Neural progenitor cell (in vitro differentiated cells): ENCODE results near the gene CHCHD10. TPM values are rescaled to one million over a fixed set of nuclear protein-coding genes. Genes with fewer than 3 reads are reported as not detected.

Experiments used
- DNase-seq: peaks from one replicate; pipeline ENCODE4 v3.0.0-alpha.2; 2016; ENCODE audit warnings: low spot score
- H2AFZ ChIP-seq: fragments of 200-600 bp; sonication (generic); replicated peaks from 2 replicates; pipeline ENCODE4 v1.6.1; 2016; ENCODE audit warnings: antibody characterized with exemption
- H3F3A ChIP-seq: fragments of 200-600 bp; sonication (generic); 2 replicates; pipeline ENCODE4 v1.6.1; 2016; ENCODE audit warnings: antibody characterized with exemption, low read depth
- H3K27ac ChIP-seq: fragments of 200-600 bp; sonication (generic); 2 replicates; pipeline ENCODE4 v1.5.1; 2016; ENCODE audit warnings: mild to moderate bottlenecking
- H3K27me3 ChIP-seq: fragments of 200-600 bp; sonication (generic); 2 replicates; pipeline ENCODE4 v1.6.1; 2016; ENCODE audit warnings: mild to moderate bottlenecking, moderate library complexity
- H3K36me3 ChIP-seq: fragments of 200-600 bp; sonication (generic); 2 replicates; pipeline ENCODE4 v1.5.1; 2016
- H3K4me1 ChIP-seq: fragments of 200-600 bp; sonication (generic); 2 replicates; pipeline ENCODE4 v1.6.1; 2016; ENCODE audit warnings: mixed run types
- H3K4me2 ChIP-seq: fragments of 200-600 bp; sonication (generic); 2 replicates; pipeline ENCODE4 v1.6.1; 2016
- H3K4me3 ChIP-seq: fragments of 200-600 bp; sonication (generic); 2 replicates; pipeline ENCODE4 v1.5.1; 2016
- H3K79me2 ChIP-seq: fragments of 200-600 bp; sonication (generic); 2 replicates; pipeline ENCODE4 v1.6.1; 2016; ENCODE audit warnings: low read depth
- H3K9ac ChIP-seq: fragments of 200-600 bp; sonication (generic); 2 replicates; pipeline ENCODE4 v1.6.1; 2016
- H3K9me3 ChIP-seq: fragments of 200-600 bp; sonication (generic); 2 replicates; pipeline ENCODE4 v1.5.1; 2016; ENCODE audit warnings: low read depth
- H4K20me1 ChIP-seq: fragments of 200-600 bp; sonication (generic); 2 replicates; pipeline ENCODE4 v1.6.1; 2016; ENCODE audit warnings: low read depth
- H3K27ac Mint-ChIP-seq: 3 replicates; pipeline ENCODE4 v1.8.0; 2021; ENCODE audit warnings: mixed read lengths
- H3K27me3 Mint-ChIP-seq: 2 replicates; pipeline ENCODE4 v1.8.0; 2022; ENCODE audit warnings: low read depth, mild to moderate bottlenecking, inconsistent platforms, moderate library complexity, mixed read lengths; ENCODE audit not compliant: insufficient read depth
- H3K36me3 Mint-ChIP-seq: 3 replicates; pipeline ENCODE4 v1.8.0; 2021; ENCODE audit warnings: mixed read lengths
- H3K4me1 Mint-ChIP-seq: 3 replicates; pipeline ENCODE4 v1.8.0; 2021; ENCODE audit warnings: mixed read lengths
- H3K4me3 Mint-ChIP-seq: 3 replicates; pipeline ENCODE4 v1.8.0; 2021; ENCODE audit warnings: mild to moderate bottlenecking, moderate library complexity, mixed read lengths
- H3K9me3 Mint-ChIP-seq: 3 replicates; pipeline ENCODE4 v1.8.0; 2020; ENCODE audit warnings: mixed read lengths
- CTCF ChIP-seq: fragments of 200-600 bp; sonication (generic); IDR thresholded peaks from 2 replicates; pipeline ENCODE4 v1.5.1; 2017; ENCODE audit warnings: antibody characterized with exemption, mild to moderate bottlenecking
- EZH2 ChIP-seq: fragments of 200-600 bp; sonication (generic); IDR thresholded peaks from 2 replicates; pipeline ENCODE4 v1.6.1; 2017; ENCODE audit warnings: antibody characterized with exemption, mild to moderate bottlenecking, moderate library complexity
- EZH2phosphoT487 ChIP-seq: fragments of 200-600 bp; sonication (generic); IDR thresholded peaks from 2 replicates; pipeline ENCODE4 v1.6.1; 2017; ENCODE audit warnings: antibody characterized with exemption
- total RNA-seq: library from RNA; depleted of rRNA; stranded (reverse); fragments of >200 nt; gene quantifications from 2 replicates; pipeline ENCODE4 v1.2.3, GENCODE V29; 2015; ENCODE audit warnings: low replicate concordance

The CHCHD10 gene
- total RNA-seq, 1 donor from 2014 or later = 9.1 TPM

DNA sequence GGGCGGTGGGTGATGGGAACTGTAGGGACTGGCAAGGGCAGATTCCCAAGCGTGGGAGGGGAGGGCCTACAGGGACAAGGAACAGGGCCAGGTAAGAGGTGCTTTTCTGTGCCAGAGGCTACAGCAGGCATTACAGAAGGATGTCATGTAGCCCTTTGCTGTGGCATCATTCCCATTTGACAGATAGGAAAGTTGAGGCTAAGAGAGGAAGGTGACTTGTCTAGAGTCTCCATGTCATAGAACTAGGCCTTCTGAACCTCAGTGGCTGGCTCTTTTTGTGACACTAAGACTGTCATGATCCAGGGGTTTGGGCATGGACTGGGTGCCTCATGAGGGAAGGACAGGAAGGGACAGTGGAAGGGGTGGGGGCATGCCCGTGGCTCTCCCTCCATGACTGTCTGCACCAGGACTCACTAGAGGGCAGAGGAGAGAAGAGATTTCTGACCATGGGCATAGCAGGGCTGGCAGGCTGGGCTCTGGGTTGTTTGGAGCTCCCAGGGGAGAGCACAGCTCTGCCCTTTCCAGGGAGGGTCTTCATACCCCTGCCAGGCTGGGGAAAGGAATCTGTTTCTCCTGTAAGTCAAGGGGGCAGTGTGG is 8.1 kb upstream of the CHCHD10 start:
- H4K20me1 ChIP-seq = no peaks in the 10 kb centered on the region
- no peak overlapping the region for H3K9ac ChIP-seq
- Mint-ChIP-seq H3K4me1 (peaks cover 29% of the 10 kb centered on the region), H3K27ac (no peak overlapping the region), H3K9me3 (no peaks in the 10 kb centered on the region), H3K4me3 (no peak overlapping the region), H3K36me3 (no peaks in the 10 kb centered on the region), H3K27me3 (peaks cover 17% of the 10 kb centered on the region)
- no peak overlapping the region for H3K4me2 ChIP-seq
- DNase-seq = no peak
- peaks cover 29% of the 10 kb centered on the region for H3F3A ChIP-seq
- H3K27me3 ChIP-seq = peaks cover 23% of the 10 kb centered on the region
- H3K4me3 ChIP-seq = no peak overlapping the region
- no peaks in the 10 kb centered on the region for H3K9me3 ChIP-seq
- no peak for TF ChIP-seq EZH2phosphoT487
- no peak for TF ChIP-seq EZH2
- no peak for TF ChIP-seq CTCF
- no peaks in the 10 kb centered on the region for H3K79me2 ChIP-seq
- H3K36me3 ChIP-seq = no peaks in the 10 kb centered on the region
- no peak overlapping the region for H2AFZ ChIP-seq
- H3K27ac ChIP-seq = no peak overlapping the region
- peaks cover 17% of the 10 kb centered on the region for H3K4me1 ChIP-seq

GRCh38 chr22:23774922-23775436 is 7.2 kb upstream of the CHCHD10 start:
- Histone ChIP-seq H3K36me3 (no peaks in the 10 kb centered on the region), H3K79me2 (no peaks in the 10 kb centered on the region), H3K4me1 (peaks cover 17% of the 10 kb centered on the region), H3K4me3 (no peak overlapping the region), H2AFZ (no peak overlapping the region), H3K27ac (no peak overlapping the region), H3K9ac (no peak overlapping the region), H3K9me3 (no peaks in the 10 kb centered on the region), H3K4me2 (peak overlapping the region; percentile 18), H3F3A (peaks cover 35% of the 10 kb centered on the region), H4K20me1 (no peaks in the 10 kb centered on the region), H3K27me3 (peaks cover 30% of the 10 kb centered on the region)
- peak; percentile 60 for DNase-seq
- H3K36me3 Mint-ChIP-seq = no peaks in the 10 kb centered on the region
- H3K9me3 Mint-ChIP-seq = no peaks in the 10 kb centered on the region
- no peak overlapping the region for H3K27ac Mint-ChIP-seq
- peaks cover 17% of the 10 kb centered on the region for H3K27me3 Mint-ChIP-seq
- no peak for TF ChIP-seq CTCF
- no peak for TF ChIP-seq EZH2phosphoT487
- no peak for TF ChIP-seq EZH2
- H3K4me3 Mint-ChIP-seq = peak overlapping the region; percentile 30
- H3K4me1 Mint-ChIP-seq = peaks cover 29% of the 10 kb centered on the region

- H3K4me1 Mint-ChIP-seq = peaks cover 33% of the 10 kb centered on the region
- TF ChIP-seq CTCF = no peak
- TF ChIP-seq EZH2phosphoT487 = no peak
- TF ChIP-seq EZH2 = no peak
- H3K4me3 Mint-ChIP-seq = peak overlapping the region; percentile 30
- Histone ChIP-seq H3K4me3 (no peak overlapping the region), H2AFZ (no peak overlapping the region), H3K79me2 (no peaks in the 10 kb centered on the region), H3K4me2 (peak overlapping the region; percentile 18), H3K36me3 (no peaks in the 10 kb centered on the region), H3K27me3 (peaks cover 37% of the 10 kb centered on the region), H3K9me3 (no peaks in the 10 kb centered on the region), H3K4me1 (peaks cover 17% of the 10 kb centered on the region), H3F3A (peaks cover 42% of the 10 kb centered on the region), H4K20me1 (no peaks in the 10 kb centered on the region), H3K9ac (no peak overlapping the region), H3K27ac (no peak overlapping the region)
- peaks cover 15% of the 10 kb centered on the region for H3K27me3 Mint-ChIP-seq
- no peak for DNase-seq
- no peaks in the 10 kb centered on the region for H3K9me3 Mint-ChIP-seq
- no peaks in the 10 kb centered on the region for H3K36me3 Mint-ChIP-seq
- H3K27ac Mint-ChIP-seq = no peak overlapping the region
These were observed 6.5 kb upstream of the CHCHD10 start for GRCh38 chr22:23774114-23774921.
